ENCODE data around the gene POLD2.

- TF ChIP-seq CTCF (IDR thresholded peaks at IDR 0.05; ENCODE audit: insufficient read depth, low read length, poor library complexity, severe bottlenecking): no peak
- TF ChIP-seq EZH2phosphoT487 (conservative IDR thresholded peaks at IDR 0.05; ENCODE audit: low read length): no peak
Observed at GRCh38 chr7:44112231-44112996, 10.9 kb downstream of the POLD2 start.

Measured in SU-DHL-6 (cell line).